Ectodermal cell (in vitro differentiated cells): ENCODE measurements around the gene DOCK2.

ENCODE experiments used
- H3K27ac ChIP-seq: 2 replicates; pipeline ENCODE4 v1.7.0; 2013; ENCODE audit warnings: mild to moderate bottlenecking, low read depth, low read length; ENCODE audit not compliant: insufficient read depth, poor library complexity, severe bottlenecking
- H3K27me3 ChIP-seq: 2 replicates; pipeline ENCODE4 v1.7.0; 2013; ENCODE audit warnings: mild to moderate bottlenecking, low read length; ENCODE audit not compliant: insufficient read depth, control insufficient read depth, poor library complexity, severe bottlenecking
- H3K36me3 ChIP-seq: one replicate; pipeline ENCODE4 v1.7.0; 2013; ENCODE audit warnings: low read length; ENCODE audit not compliant: control insufficient read depth, insufficient read depth
- H3K4me1 ChIP-seq: one replicate; pipeline ENCODE4 v1.7.0; 2013; ENCODE audit warnings: low read length; ENCODE audit not compliant: control insufficient read depth, insufficient read depth
- H3K4me3 ChIP-seq: 2 replicates; pipeline ENCODE4 v1.7.0; 2013; ENCODE audit warnings: low read depth, low read length, control low read depth; ENCODE audit not compliant: insufficient read depth
- H3K9me3 ChIP-seq: 2 replicates; pipeline ENCODE4 v1.7.0; 2013; ENCODE audit warnings: mild to moderate bottlenecking, low read length, moderate library complexity; ENCODE audit not compliant: control insufficient read depth
- WGBS, 2 experiments: methylation state at CpG; one replicate each; pipeline ENCODE4 v1.1.7; 2013; ENCODE audit warnings: missing lambda C conversion rate in 2 of 2; 5-methylcytosine and 5-hydroxymethylcytosine counted together

DOCK2 gene

DNA sequence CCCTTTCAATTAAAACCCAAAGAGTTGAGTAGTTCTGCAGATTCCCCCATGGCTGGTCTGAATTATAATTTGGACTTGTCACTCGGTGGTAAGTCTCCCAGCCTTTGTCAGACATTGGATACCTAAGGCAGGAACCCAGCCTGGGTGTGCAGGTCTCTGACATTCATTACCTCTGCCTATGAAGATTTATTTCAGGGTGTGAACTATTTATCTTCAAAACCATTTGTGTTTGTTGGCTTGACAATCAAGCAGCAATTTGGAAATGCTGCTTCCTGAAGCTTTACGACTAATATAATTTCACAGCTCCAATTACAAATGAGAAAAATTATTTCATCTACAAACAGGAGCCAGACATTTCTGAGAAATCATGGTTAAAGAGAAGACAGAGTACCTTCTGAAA, 160.5 kb downstream of the DOCK2 start:
- H3K9me3 ChIP-seq = no peaks in the 10 kb centered on the region
- WGBS, 2 experiments = 89 to 95% methylated on average over 2 of the region's 2 CpGs
- no peak overlapping the region for H3K27ac ChIP-seq
- H3K27me3 ChIP-seq = no peaks in the 10 kb centered on the region
- no peaks in the 10 kb centered on the region for H3K4me1 ChIP-seq
- H3K4me3 ChIP-seq = no peak overlapping the region
- H3K36me3 ChIP-seq = no peaks in the 10 kb centered on the region

- Histone ChIP-seq H3K4me1 (no peaks in the 10 kb centered on the region), H3K27me3 (no peaks in the 10 kb centered on the region), H3K27ac (no peak overlapping the region), H3K4me3 (no peak overlapping the region), H3K36me3 (no peaks in the 10 kb centered on the region), H3K9me3 (no peaks in the 10 kb centered on the region)
- WGBS, 2 experiments = 54 to 66% methylated on average over 2 of the region's 2 CpGs
Measured at GRCh38 chr5:169798438-169798837, 161.4 kb downstream of the DOCK2 start.

DNA sequence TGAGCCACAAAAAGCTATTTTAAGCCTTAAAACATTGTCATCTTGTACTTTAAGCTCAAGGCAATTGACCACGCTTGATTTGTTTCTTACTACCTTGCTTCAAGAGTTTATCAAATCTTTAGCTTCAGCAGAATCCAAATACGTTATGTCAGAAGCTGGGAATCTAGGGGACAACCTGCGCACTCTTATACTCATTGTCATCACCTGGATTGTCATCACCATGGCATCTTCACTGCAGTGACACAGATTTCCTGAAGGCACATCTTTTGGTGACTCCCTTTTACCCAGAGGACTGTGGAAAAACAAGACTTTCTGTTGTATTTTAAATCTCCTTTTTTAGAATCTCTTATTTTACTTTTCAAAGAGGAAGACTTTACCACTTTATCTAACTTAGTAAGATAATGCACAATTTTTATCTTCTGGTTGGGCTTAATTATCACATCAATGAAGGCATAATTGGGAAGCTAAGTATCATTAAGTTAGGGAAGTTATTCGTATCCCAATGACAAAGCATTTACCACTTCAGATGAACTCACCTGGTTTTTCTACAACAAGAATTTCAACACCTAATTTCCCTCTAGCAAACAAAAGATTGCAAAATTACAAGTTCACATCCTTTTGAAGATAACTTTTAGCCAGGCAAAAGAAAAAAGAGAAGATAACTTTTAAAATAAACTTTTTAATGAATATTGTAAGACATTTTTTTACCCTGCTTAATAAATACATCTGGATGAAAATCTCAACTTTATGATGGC, 162.0 kb downstream of the DOCK2 start:
- Histone ChIP-seq H3K4me3 (no peak overlapping the region), H3K9me3 (no peaks in the 10 kb centered on the region), H3K27me3 (no peaks in the 10 kb centered on the region), H3K36me3 (no peaks in the 10 kb centered on the region), H3K4me1 (no peaks in the 10 kb centered on the region), H3K27ac (no peak overlapping the region)
- WGBS, 2 experiments = 82 to 83% methylated on average over 4 of the region's 4 CpGs

DNA sequence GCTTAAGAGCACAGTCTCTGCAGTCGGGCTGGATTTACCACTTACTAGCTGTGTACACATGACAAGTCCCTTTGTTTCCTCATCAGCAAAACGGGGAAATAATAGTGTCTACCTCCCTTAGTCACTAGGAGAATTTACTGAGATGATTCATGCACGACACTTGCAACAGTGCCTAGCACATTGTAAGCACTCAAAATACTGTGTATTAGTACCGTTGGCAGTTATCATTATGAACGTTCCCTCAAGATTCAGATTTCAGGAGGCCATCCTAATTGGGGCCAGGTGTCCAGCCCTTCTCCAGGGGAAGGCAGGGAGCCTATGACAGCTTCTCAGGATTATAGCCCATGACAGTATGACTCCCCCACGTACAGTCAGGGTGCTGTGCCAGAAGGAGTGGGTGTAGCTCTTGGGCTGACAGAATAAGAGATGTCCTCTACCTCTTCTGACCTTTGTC, 164.3 kb downstream of the DOCK2 start:
- Histone ChIP-seq H3K4me3 (no peak overlapping the region), H3K27ac (no peak overlapping the region)
- 92 to 95% methylated on average over 6 of the region's 6 CpGs for WGBS, 2 experiments

GRCh38 chr5:169801781-169802180, 164.7 kb downstream of the DOCK2 start:
- Histone ChIP-seq H3K4me3 (no peak overlapping the region), H3K27me3 (no peaks in the 10 kb centered on the region), H3K4me1 (no peaks in the 10 kb centered on the region), H3K36me3 (no peaks in the 10 kb centered on the region), H3K9me3 (no peaks in the 10 kb centered on the region), H3K27ac (no peak overlapping the region)
- WGBS, 2 experiments = 90 to 96% methylated on average over 2 of the region's 2 CpGs

More for the DNA sequence above, 164.3 kb downstream of the DOCK2 start:
- Histone ChIP-seq H3K4me1 (no peaks in the 10 kb centered on the region), H3K9me3 (no peaks in the 10 kb centered on the region), H3K27me3 (no peaks in the 10 kb centered on the region), H3K36me3 (no peaks in the 10 kb centered on the region)

DNA sequence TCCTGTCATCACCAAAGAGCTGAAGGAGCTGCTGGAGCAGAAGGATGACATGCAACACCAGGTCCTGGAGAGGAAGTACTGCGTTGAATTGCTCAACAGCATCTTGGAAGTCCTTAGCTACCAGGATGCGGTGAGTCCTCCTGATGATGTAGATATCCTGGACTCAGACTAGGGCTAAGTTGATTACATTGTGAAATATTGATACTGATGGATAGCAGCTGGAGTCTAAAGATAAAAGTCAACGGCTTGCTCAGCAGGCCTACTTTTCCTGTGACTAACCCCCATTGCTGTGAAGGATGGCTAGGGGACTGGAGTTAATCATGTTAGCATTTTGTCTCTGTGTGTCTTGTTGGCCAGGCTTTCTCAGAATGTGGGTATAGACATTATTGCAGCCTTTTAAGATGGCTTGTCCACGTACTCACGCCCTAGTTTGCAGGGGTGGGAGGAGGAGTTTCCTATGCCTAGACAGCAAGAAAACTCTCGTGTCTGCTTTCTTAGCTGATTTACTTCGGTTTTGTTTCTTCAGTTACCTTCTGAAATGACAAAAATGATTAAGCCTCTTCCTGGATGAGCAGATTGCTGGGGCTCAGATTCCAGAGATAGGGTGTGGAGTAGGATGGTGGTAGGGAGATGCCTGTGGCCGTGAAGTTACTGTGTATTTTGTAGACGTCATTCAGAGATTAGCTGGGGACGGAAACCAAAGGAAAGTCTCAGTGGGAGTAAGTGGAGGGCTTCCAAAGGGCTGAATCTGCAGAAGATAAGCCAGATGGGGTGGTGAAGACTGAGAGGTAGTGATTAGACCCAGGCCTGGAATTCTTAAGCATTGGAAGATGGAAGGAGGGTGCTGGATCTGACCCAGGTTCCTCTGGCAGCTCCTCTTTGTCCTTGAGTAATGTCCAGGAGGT, 166.3 kb downstream of the DOCK2 start:
- WGBS, 2 experiments = 90 to 93% methylated on average over 10 of the region's 10 CpGs
- H3K9me3 ChIP-seq = no peaks in the 10 kb centered on the region
- H3K4me3 ChIP-seq = no peak overlapping the region
- H3K27ac ChIP-seq = no peak overlapping the region
- H3K4me1 ChIP-seq = peaks cover 5% of the 10 kb centered on the region
- no peaks in the 10 kb centered on the region for H3K36me3 ChIP-seq
- no peaks in the 10 kb centered on the region for H3K27me3 ChIP-seq

DNA sequence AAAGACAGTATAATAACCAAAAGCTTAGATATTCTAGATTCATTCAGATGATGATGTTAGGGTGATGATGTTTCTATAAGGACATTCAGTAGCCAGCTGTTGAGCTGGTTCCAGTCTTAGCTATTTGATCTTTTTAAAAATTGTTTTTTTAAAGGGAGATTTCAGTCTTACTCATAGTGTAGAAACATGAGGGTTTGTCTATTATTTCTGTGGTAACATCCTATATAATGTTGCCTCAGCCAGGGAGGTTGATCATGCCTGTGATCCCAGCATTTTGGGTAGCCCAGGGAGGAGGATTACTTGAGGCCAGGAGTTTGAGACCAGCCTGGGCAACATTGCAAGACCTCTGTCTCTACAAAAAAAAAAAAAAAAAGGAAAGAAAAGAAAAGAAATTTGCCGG, 167.8 kb downstream of the DOCK2 start:
- Histone ChIP-seq H3K4me3 (no peak overlapping the region), H3K27me3 (no peaks in the 10 kb centered on the region), H3K4me1 (peaks cover 10% of the 10 kb centered on the region), H3K27ac (no peak overlapping the region), H3K9me3 (no peaks in the 10 kb centered on the region), H3K36me3 (no peaks in the 10 kb centered on the region)
- 69 to 100% methylated on average over 1 of the region's 1 CpG for WGBS, 2 experiments

DNA sequence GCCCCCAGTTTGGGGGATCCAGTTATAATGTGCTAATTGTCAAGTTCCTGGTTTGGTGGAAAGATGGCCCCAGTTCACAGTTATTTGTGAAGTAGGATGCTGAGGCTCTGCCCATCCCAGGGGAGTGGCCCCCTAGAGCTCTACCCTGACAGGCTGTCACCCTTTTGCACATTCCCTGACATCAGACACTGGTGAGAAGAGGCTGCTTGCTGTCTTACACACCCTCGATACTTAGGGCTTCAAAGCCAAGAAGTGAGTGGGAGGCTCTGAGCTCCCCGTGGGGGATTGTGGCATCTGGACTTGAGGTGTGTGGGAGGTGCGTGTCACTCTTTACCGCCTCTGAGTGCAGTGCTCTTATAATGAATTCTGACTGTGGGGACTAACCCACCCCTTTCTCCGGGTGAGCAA, 168.5 kb downstream of the DOCK2 start:
- H3K4me3 ChIP-seq = no peak overlapping the region
- whole genome bisulfite sequencing, 2 experiments = 83 to 85% methylated on average over 5 of the region's 5 CpGs
- H3K4me1 ChIP-seq = peaks cover 10% of the 10 kb centered on the region
- H3K9me3 ChIP-seq = no peaks in the 10 kb centered on the region
- H3K36me3 ChIP-seq = no peaks in the 10 kb centered on the region
- no peaks in the 10 kb centered on the region for H3K27me3 ChIP-seq
- no peak overlapping the region for H3K27ac ChIP-seq

DNA sequence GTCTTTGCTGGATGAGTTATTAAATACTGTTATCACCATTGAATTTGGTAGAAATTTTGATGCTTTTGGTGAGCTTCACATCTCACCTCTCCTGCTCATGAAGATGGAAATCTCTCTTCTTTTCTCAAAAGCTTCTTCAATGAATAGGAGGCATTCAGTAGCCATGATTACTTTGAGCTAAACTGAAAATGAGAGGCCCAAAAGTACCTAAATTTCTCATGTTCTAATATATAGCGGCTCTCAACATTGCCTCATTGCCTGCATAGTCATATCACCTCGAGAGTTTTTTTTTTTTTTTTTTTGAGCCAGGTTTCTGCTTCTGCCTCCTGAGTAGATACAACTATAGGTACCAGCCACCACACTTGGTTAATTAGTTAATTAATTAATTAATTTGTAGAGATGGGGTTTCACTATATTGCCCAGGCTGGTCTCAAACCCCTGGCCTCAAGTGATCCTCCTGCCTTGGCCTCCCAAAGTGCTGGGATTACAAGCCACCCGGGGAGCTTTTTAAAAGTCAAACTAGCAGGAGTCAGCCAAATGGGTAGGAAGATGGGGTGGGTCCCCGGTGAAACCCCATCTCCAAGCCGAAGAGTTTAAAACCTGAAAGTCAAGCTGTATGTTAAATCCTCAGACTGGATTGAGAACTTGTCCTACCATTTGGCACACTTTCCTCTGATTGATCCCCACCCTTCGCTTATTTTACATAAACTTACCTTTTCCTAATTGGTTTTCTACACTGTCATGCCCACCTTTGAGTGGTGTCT, 169.0 kb downstream of the DOCK2 start:
- Histone ChIP-seq H3K4me3 (no peak overlapping the region), H3K4me1 (peaks cover 10% of the 10 kb centered on the region), H3K27ac (no peak overlapping the region), H3K9me3 (no peaks in the 10 kb centered on the region), H3K27me3 (no peaks in the 10 kb centered on the region), H3K36me3 (no peaks in the 10 kb centered on the region)
- 92 to 93% methylated on average over 6 of the region's 6 CpGs for WGBS, 2 experiments
